AG08396 (cell line): ENCODE measurements around the gene ANXA3.
A peak's percentile ranks its signal among the peaks of the same experiment; 100 is the strongest.
"Not testable (repeated sequence)": the region's sequence is repeated elsewhere in the genome, so short reads cannot be mapped to it uniquely, and the experiment has no call there.

Source experiments
- DNase-seq: peaks from one replicate; pipeline ENCODE4 v3.0.0; 2012; ENCODE audit warnings: low spot score, mixed read lengths

The ANXA3 gene

GRCh38 chr4:78551420-78552351 is at the start of gene ANXA3:
Gene ANXA3, plus strand, starts transcription at chr4:78551770. Its CDS starts 2,704 bp downstream, at chr4:78554474.
- peak; percentile 47 for DNase-seq

GRCh38 chr4:78506260-78506659 is 45.3 kb upstream of the ANXA3 start:
- DNase-seq = not testable (repeated sequence)

- no peak for DNase-seq
Observed at GRCh38 chr4:78509043-78509442, 42.5 kb upstream of the ANXA3 start.

- no peak for DNase-seq
Observed at GRCh38 chr4:78510108-78510507, 41.5 kb upstream of the ANXA3 start.

- no peak for DNase-seq
Observed at GRCh38 chr4:78510681-78511080, 40.9 kb upstream of the ANXA3 start.

GRCh38 chr4:78512357-78512920 is 39.1 kb upstream of the ANXA3 start:
- DNase-seq = no peak

GRCh38 chr4:78513411-78513975 is 38.1 kb upstream of the ANXA3 start:
- DNase-seq = no peak

GRCh38 chr4:78517050-78517652 is 34.4 kb upstream of the ANXA3 start:
- peak; percentile 12 for DNase-seq

- DNase-seq = no peak
Observed at GRCh38 chr4:78518561-78518960, 33.0 kb upstream of the ANXA3 start.

- DNase-seq = no peak
Observed at GRCh38 chr4:78519962-78520361, 31.6 kb upstream of the ANXA3 start.

- DNase-seq = no peak
Observed at GRCh38 chr4:78520808-78521226, 30.8 kb upstream of the ANXA3 start.

- DNase-seq = no peak
Observed at GRCh38 chr4:78524009-78524408, 27.6 kb upstream of the ANXA3 start.

GRCh38 chr4:78525559-78525958 is 26.0 kb upstream of the ANXA3 start:
- DNase-seq = no peak

GRCh38 chr4:78527103-78527502 is 24.5 kb upstream of the ANXA3 start:
- DNase-seq = no peak

- DNase-seq = no peak
Observed at GRCh38 chr4:78527555-78527954, 24.0 kb upstream of the ANXA3 start.

- no peak for DNase-seq
Observed at GRCh38 chr4:78528327-78528726, 23.2 kb upstream of the ANXA3 start.

- DNase-seq = peak; percentile 32
Observed at GRCh38 chr4:78529569-78530209, 21.9 kb upstream of the ANXA3 start.

GRCh38 chr4:78532046-78532445 is 19.5 kb upstream of the ANXA3 start:
- no peak for DNase-seq

GRCh38 chr4:78533854-78534253 is 17.7 kb upstream of the ANXA3 start:
- DNase-seq = no peak

- no peak for DNase-seq
Observed at GRCh38 chr4:78534286-78534955, 17.1 kb upstream of the ANXA3 start.

GRCh38 chr4:78542373-78542772 is 9.2 kb upstream of the ANXA3 start:
- DNase-seq = peak; percentile 42
